ENCODE measurements around the gene B4GALNT4. TPM values are rescaled to one million over a fixed set of nuclear protein-coding genes. Genes with fewer than 3 reads are reported as not detected.
"Not testable (repeated sequence)": the region's sequence is repeated elsewhere in the genome, so short reads cannot be mapped to it uniquely, and the experiment has no call there.

Gene B4GALNT4
- total RNA-seq, 1 experiment from 2014 or later: 8.1 TPM

- DNase-seq (ENCODE audit: extremely low read depth, low read depth): no peak
These were observed 48.5 kb downstream of the B4GALNT4 start for GRCh38 chr11:417652-418342.

GRCh38 chr11:418343-419247, 49.3 kb downstream of the B4GALNT4 start:
- no peak for DNase-seq (ENCODE audit: extremely low read depth, low read depth)

- no peak for DNase-seq (ENCODE audit: extremely low read depth, low read depth)
These were observed 50.1 kb downstream of the B4GALNT4 start for GRCh38 chr11:419248-420005.

GRCh38 chr11:420054-420910, 51.0 kb downstream of the B4GALNT4 start:
- DNase-seq (ENCODE audit: extremely low read depth, low read depth): no peak

GRCh38 chr11:420911-421321, 51.6 kb downstream of the B4GALNT4 start:
- DNase-seq (ENCODE audit: extremely low read depth, low read depth): no peak

GRCh38 chr11:422249-422656, 53.0 kb downstream of the B4GALNT4 start:
- DNase-seq (ENCODE audit: extremely low read depth, low read depth): no peak

- DNase-seq (ENCODE audit: extremely low read depth, low read depth): no peak
These were observed 54.9 kb downstream of the B4GALNT4 start for GRCh38 chr11:424232-424631.

GRCh38 chr11:424766-425165, 55.5 kb downstream of the B4GALNT4 start:
- not testable (repeated sequence) for DNase-seq (ENCODE audit: extremely low read depth, low read depth)

GRCh38 chr11:425301-425700, 56.0 kb downstream of the B4GALNT4 start:
- DNase-seq (ENCODE audit: extremely low read depth, low read depth): no peak

GRCh38 chr11:426851-427250, 57.6 kb downstream of the B4GALNT4 start:
- no peak for DNase-seq (ENCODE audit: extremely low read depth, low read depth)

GRCh38 chr11:428295-428694, 59.0 kb downstream of the B4GALNT4 start:
- DNase-seq (ENCODE audit: extremely low read depth, low read depth): no peak

GRCh38 chr11:429391-429790, 60.1 kb downstream of the B4GALNT4 start:
- DNase-seq (ENCODE audit: extremely low read depth, low read depth): no peak

- no peak for DNase-seq (ENCODE audit: extremely low read depth, low read depth)
These were observed 60.7 kb downstream of the B4GALNT4 start for GRCh38 chr11:429931-430456.

Other genes starting within 250 kb of the B4GALNT4 start
- gene SCGB1C1, start 176.4 kb upstream of the B4GALNT4 start, total RNA-seq (2014; rRNA removed; shearing (Covaris generic)): not detected in 2 replicates
- gene BET1L, start 162.1 kb upstream of the B4GALNT4 start, total RNA-seq (2014; rRNA removed; shearing (Covaris generic)): 16.5 and 16.8 TPM in 2 replicates
- gene RIC8A, start 161.8 kb upstream of the B4GALNT4 start, total RNA-seq (2014; rRNA removed; shearing (Covaris generic)): 53.9 and 82.0 TPM in 2 replicates
- 9.8 and 11.0 TPM in 2 replicates for gene SIRT3, start 133.2 kb upstream of the B4GALNT4 start, total RNA-seq (2014; rRNA removed; shearing (Covaris generic))
- gene PSMD13, start 132.5 kb upstream of the B4GALNT4 start, total RNA-seq (2014; rRNA removed; shearing (Covaris generic)): 69.9 and 72.8 TPM in 2 replicates
- gene NLRP6, start 91.1 kb upstream of the B4GALNT4 start, total RNA-seq (2014; rRNA removed; shearing (Covaris generic)): not detected in 2 replicates
- 12.7 and 13.4 TPM in 2 replicates for gene PGGHG, start 80.4 kb upstream of the B4GALNT4 start, total RNA-seq (2014; rRNA removed; shearing (Covaris generic))
- gene IFITM5, start 70.0 kb upstream of the B4GALNT4 start, total RNA-seq (2014; rRNA removed; shearing (Covaris generic)): not detected in 2 replicates
- 44.7 and 71.8 TPM in 2 replicates for gene IFITM2, start 61.7 kb upstream of the B4GALNT4 start, total RNA-seq (2014; rRNA removed; shearing (Covaris generic))
- 2.2 and 4.5 TPM in 2 replicates for gene IFITM1, start 55.5 kb upstream of the B4GALNT4 start, total RNA-seq (2014; rRNA removed; shearing (Covaris generic))
- 161 and 191 TPM in 2 replicates for gene IFITM3, start 48.6 kb upstream of the B4GALNT4 start, total RNA-seq (2014; rRNA removed; shearing (Covaris generic))
- gene PKP3, start 24.7 kb downstream of the B4GALNT4 start, total RNA-seq (2014; rRNA removed; shearing (Covaris generic)): 27.0 and 27.7 TPM in 2 replicates
- 17.5 and 24.3 TPM in 2 replicates for gene SIGIRR, start 45.5 kb downstream of the B4GALNT4 start, total RNA-seq (2014; rRNA removed; shearing (Covaris generic))
- 0.12 TPM in 1 of 2 replicates, not detected in the other for gene ANO9, start 72.5 kb downstream of the B4GALNT4 start, total RNA-seq (2014; rRNA removed; shearing (Covaris generic))
- gene PTDSS2, start 80.8 kb downstream of the B4GALNT4 start, total RNA-seq (2014; rRNA removed; shearing (Covaris generic)): 19.6 and 23.7 TPM in 2 replicates
- gene RNH1, start 137.7 kb downstream of the B4GALNT4 start, total RNA-seq (2014; rRNA removed; shearing (Covaris generic)): 77.4 and 100 TPM in 2 replicates
- 30.2 and 36.1 TPM in 2 replicates for gene HRAS, start 166.1 kb downstream of the B4GALNT4 start, total RNA-seq (2014; rRNA removed; shearing (Covaris generic))
- gene LRRC56, start 168.0 kb downstream of the B4GALNT4 start, total RNA-seq (2014; rRNA removed; shearing (Covaris generic)): 0.43 and 0.57 TPM in 2 replicates
- gene LMNTD2, start 191.2 kb downstream of the B4GALNT4 start, total RNA-seq (2014; rRNA removed; shearing (Covaris generic)): 0.38 and 1.8 TPM in 2 replicates
- gene RASSF7, start 191.5 kb downstream of the B4GALNT4 start, total RNA-seq (2014; rRNA removed; shearing (Covaris generic)): 3.0 and 4.3 TPM in 2 replicates
- gene PHRF1, start 207.0 kb downstream of the B4GALNT4 start, total RNA-seq (2014; rRNA removed; shearing (Covaris generic)): 9.8 and 11.4 TPM in 2 replicates
- 3.8 and 5.0 TPM in 2 replicates for gene IRF7, start 246.5 kb downstream of the B4GALNT4 start, total RNA-seq (2014; rRNA removed; shearing (Covaris generic))

All from NCI-H460 (cell line).